ENCODE data around the gene AUH.

The AUH gene

GRCh38 chr9:91282292-91282691 lies 79.4 kb downstream of the AUH start:
- no peak overlapping the region for H3K27ac ChIP-seq (ENCODE audit: low read depth, low read length)
- no peaks in the 10 kb centered on the region for H3K9me3 ChIP-seq (ENCODE audit: control insufficient read depth in 1 of 2, low read length in 2 of 2)
- no peak overlapping the region for H3K4me3 ChIP-seq (ENCODE audit: low read depth in 1 of 2, low read length in 2 of 2)
- no peaks in the 10 kb centered on the region for H3K36me3 ChIP-seq (ENCODE audit: control insufficient read depth in 1 of 2, insufficient read depth in 2 of 2, low read length in 2 of 2)
- H3K27me3 ChIP-seq (ENCODE audit: control insufficient read depth in 1 of 2, insufficient read depth in 2 of 2, low read length in 2 of 2): no peaks in the 10 kb centered on the region
- H3K9ac ChIP-seq (ENCODE audit: low read depth in 1 of 2, low read length in 2 of 2): no peak overlapping the region
- peaks cover 0 to 12% of the 10 kb centered on the region in 2 donors for H3K4me1 ChIP-seq (ENCODE audit: control insufficient read depth in 1 of 2, insufficient read depth in 2 of 2, low read length in 2 of 2)

DNA sequence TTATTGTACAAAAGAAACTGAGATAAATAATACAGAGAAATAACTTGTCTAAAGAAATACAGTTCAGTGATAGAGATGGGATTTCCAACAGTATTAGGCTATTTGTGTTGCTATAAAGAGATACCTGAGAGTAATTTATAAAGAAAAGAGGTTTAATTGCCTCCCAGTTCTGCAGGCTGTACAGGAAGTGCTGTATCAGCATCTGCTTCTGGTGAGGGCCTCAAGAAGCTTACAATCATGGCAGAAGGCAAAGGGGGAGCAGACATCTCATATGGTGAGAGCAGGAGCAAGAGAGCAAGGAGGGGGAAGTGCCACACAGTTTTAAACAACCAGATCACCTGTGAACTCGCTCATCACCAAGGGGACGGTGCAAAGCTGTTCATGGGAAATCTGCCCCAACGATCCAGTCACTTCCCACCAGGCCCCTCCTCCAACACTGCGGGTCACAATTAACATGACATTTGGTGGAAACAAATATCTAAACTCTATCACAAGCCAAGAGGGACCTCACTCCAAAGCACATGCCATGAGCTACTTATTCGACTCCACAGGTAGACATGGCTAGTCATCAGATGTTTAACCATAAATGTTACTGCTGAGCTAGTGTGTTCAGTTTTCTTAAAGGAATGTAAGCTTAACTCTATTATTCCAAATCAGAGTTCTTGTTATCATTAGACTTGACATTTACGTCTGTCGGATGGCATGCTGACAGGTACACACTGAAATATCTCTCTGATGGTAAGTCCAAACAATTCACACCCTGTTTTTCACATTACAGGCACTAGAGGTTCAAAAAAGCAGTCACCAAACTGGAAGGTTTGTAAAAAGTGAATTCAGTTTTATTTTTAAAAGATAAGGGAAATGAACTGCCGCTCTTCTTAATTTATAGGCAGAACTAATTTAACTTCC lies 82.2 kb downstream of the AUH start:
- Histone ChIP-seq H3K4me1 (ENCODE audit: control insufficient read depth in 1 of 2, insufficient read depth in 2 of 2, low read length in 2 of 2) (no peaks in the 10 kb centered on the region), H3K27ac (ENCODE audit: low read depth, low read length) (no peak overlapping the region), H3K9ac (ENCODE audit: low read depth in 1 of 2, low read length in 2 of 2) (no peak overlapping the region), H3K4me3 (ENCODE audit: low read depth in 1 of 2, low read length in 2 of 2) (no peak overlapping the region), H3K9me3 (ENCODE audit: control insufficient read depth in 1 of 2, low read length in 2 of 2) (no peaks in the 10 kb centered on the region), H3K27me3 (ENCODE audit: control insufficient read depth in 1 of 2, insufficient read depth in 2 of 2, low read length in 2 of 2) (no peaks in the 10 kb centered on the region), H3K36me3 (ENCODE audit: control insufficient read depth in 1 of 2, insufficient read depth in 2 of 2, low read length in 2 of 2) (no peaks in the 10 kb centered on the region)

- Histone ChIP-seq H3K4me1 (ENCODE audit: control insufficient read depth in 1 of 2, insufficient read depth in 2 of 2, low read length in 2 of 2) (no peaks in the 10 kb centered on the region), H3K9ac (ENCODE audit: low read depth in 1 of 2, low read length in 2 of 2) (no peak overlapping the region), H3K4me3 (ENCODE audit: low read depth in 1 of 2, low read length in 2 of 2) (no peak overlapping the region), H3K9me3 (ENCODE audit: control insufficient read depth in 1 of 2, low read length in 2 of 2) (no peaks in the 10 kb centered on the region), H3K27me3 (ENCODE audit: control insufficient read depth in 1 of 2, insufficient read depth in 2 of 2, low read length in 2 of 2) (no peaks in the 10 kb centered on the region), H3K36me3 (ENCODE audit: control insufficient read depth in 1 of 2, insufficient read depth in 2 of 2, low read length in 2 of 2) (no peaks in the 10 kb centered on the region), H3K27ac (ENCODE audit: low read depth, low read length) (no peak overlapping the region)
These were observed 85.2 kb downstream of the AUH start for GRCh38 chr9:91276513-91276912.

- Histone ChIP-seq H3K4me3 (ENCODE audit: low read depth in 1 of 2, low read length in 2 of 2) (no peak overlapping the region), H3K27ac (ENCODE audit: low read depth, low read length) (no peak overlapping the region), H3K36me3 (ENCODE audit: control insufficient read depth in 1 of 2, insufficient read depth in 2 of 2, low read length in 2 of 2) (no peaks in the 10 kb centered on the region)
These were observed 86.1 kb downstream of the AUH start for GRCh38 chr9:91275655-91276054.

GRCh38 chr9:91274949-91275492 lies 86.7 kb downstream of the AUH start:
- Histone ChIP-seq H3K27ac (ENCODE audit: low read depth, low read length) (no peak overlapping the region), H3K4me1 (ENCODE audit: control insufficient read depth in 1 of 2, insufficient read depth in 2 of 2, low read length in 2 of 2) (no peaks in the 10 kb centered on the region), H3K9ac (ENCODE audit: low read depth in 1 of 2, low read length in 2 of 2) (no peak overlapping the region), H3K36me3 (ENCODE audit: control insufficient read depth in 1 of 2, insufficient read depth in 2 of 2, low read length in 2 of 2) (no peaks in the 10 kb centered on the region), H3K9me3 (ENCODE audit: control insufficient read depth in 1 of 2, low read length in 2 of 2) (no peaks in the 10 kb centered on the region), H3K4me3 (ENCODE audit: low read depth in 1 of 2, low read length in 2 of 2) (no peak overlapping the region), H3K27me3 (ENCODE audit: control insufficient read depth in 1 of 2, insufficient read depth in 2 of 2, low read length in 2 of 2) (no peaks in the 10 kb centered on the region)

More at GRCh38 chr9:91275655-91276054, 86.1 kb downstream of the AUH start:
- Histone ChIP-seq H3K9me3 (ENCODE audit: control insufficient read depth in 1 of 2, low read length in 2 of 2) (no peaks in the 10 kb centered on the region), H3K4me1 (ENCODE audit: control insufficient read depth in 1 of 2, insufficient read depth in 2 of 2, low read length in 2 of 2) (no peaks in the 10 kb centered on the region), H3K9ac (ENCODE audit: low read depth in 1 of 2, low read length in 2 of 2) (no peak overlapping the region), H3K27me3 (ENCODE audit: control insufficient read depth in 1 of 2, insufficient read depth in 2 of 2, low read length in 2 of 2) (no peaks in the 10 kb centered on the region)

GRCh38 chr9:91273853-91274552 lies 87.7 kb downstream of the AUH start:
- Histone ChIP-seq H3K27me3 (ENCODE audit: control insufficient read depth in 1 of 2, insufficient read depth in 2 of 2, low read length in 2 of 2) (no peaks in the 10 kb centered on the region), H3K4me1 (ENCODE audit: control insufficient read depth in 1 of 2, insufficient read depth in 2 of 2, low read length in 2 of 2) (no peaks in the 10 kb centered on the region), H3K4me3 (ENCODE audit: low read depth in 1 of 2, low read length in 2 of 2) (no peak overlapping the region), H3K27ac (ENCODE audit: low read depth, low read length) (no peak overlapping the region), H3K36me3 (ENCODE audit: control insufficient read depth in 1 of 2, insufficient read depth in 2 of 2, low read length in 2 of 2) (no peaks in the 10 kb centered on the region), H3K9ac (ENCODE audit: low read depth in 1 of 2, low read length in 2 of 2) (no peak overlapping the region), H3K9me3 (ENCODE audit: control insufficient read depth in 1 of 2, low read length in 2 of 2) (no peaks in the 10 kb centered on the region)

DNA sequence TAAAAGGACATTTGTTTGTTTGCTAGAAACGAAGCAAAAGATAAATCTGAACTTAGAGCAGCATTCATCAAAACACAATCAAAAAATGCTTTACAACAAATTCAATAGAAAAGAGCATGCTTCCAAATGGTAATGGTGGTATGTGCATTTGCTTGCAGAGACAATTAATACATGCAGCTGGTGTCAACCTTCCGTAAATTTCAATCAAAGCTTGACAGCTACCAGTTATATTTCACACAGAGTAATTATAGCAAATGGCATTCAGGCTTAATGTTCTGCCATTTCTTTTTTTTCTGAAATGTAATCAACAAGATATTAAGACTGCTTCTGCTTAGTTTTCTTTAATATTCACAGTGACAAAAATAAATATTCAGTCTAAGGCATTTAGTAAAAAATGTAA lies 90.6 kb downstream of the AUH start:
- H3K27ac ChIP-seq (ENCODE audit: low read depth, low read length): no peak overlapping the region
- H3K4me1 ChIP-seq (ENCODE audit: control insufficient read depth in 1 of 2, insufficient read depth in 2 of 2, low read length in 2 of 2): peaks cover 0 to 7% of the 10 kb centered on the region in 2 donors
- no peak overlapping the region for H3K9ac ChIP-seq (ENCODE audit: low read depth in 1 of 2, low read length in 2 of 2)
- no peaks in the 10 kb centered on the region for H3K36me3 ChIP-seq (ENCODE audit: control insufficient read depth in 1 of 2, insufficient read depth in 2 of 2, low read length in 2 of 2)
- H3K9me3 ChIP-seq (ENCODE audit: control insufficient read depth in 1 of 2, low read length in 2 of 2): no peaks in the 10 kb centered on the region
- no peaks in the 10 kb centered on the region for H3K27me3 ChIP-seq (ENCODE audit: control insufficient read depth in 1 of 2, insufficient read depth in 2 of 2, low read length in 2 of 2)
- no peak overlapping the region for H3K4me3 ChIP-seq (ENCODE audit: low read depth in 1 of 2, low read length in 2 of 2)

DNA sequence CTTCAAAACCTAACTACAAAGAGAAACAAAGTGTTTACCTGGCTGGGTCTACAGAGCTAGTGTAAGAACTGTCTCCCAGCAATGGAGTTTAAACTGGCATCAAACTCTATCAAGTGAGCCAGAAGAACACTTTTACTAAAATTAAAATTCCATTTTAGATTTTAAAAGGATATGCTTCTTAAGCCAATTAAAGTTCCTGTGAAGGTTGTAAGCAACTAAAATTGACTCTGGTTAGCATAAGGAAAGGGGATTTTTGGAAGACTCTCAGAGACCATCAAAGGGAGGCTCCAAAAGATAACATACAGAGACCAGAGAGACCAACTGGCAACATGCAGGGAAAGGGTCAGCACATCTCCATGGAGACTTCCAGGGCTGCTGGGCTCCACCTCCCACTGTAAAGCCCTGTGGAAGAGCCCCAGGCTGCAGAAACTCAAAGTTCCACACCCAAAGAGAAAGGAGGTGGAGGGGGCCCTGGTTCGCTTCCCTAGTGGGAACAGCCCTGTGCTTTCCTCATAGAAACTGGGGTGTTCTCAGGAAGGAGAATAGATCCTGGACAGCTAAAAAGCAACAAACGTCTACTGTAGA lies 91.7 kb downstream of the AUH start:
- Histone ChIP-seq H3K4me1 (ENCODE audit: control insufficient read depth in 1 of 2, insufficient read depth in 2 of 2, low read length in 2 of 2) (peaks cover 0 to 7% of the 10 kb centered on the region in 2 donors), H3K9me3 (ENCODE audit: control insufficient read depth in 1 of 2, low read length in 2 of 2) (no peaks in the 10 kb centered on the region), H3K27ac (ENCODE audit: low read depth, low read length) (no peak overlapping the region), H3K36me3 (ENCODE audit: control insufficient read depth in 1 of 2, insufficient read depth in 2 of 2, low read length in 2 of 2) (no peaks in the 10 kb centered on the region), H3K27me3 (ENCODE audit: control insufficient read depth in 1 of 2, insufficient read depth in 2 of 2, low read length in 2 of 2) (no peaks in the 10 kb centered on the region), H3K9ac (ENCODE audit: low read depth in 1 of 2, low read length in 2 of 2) (no peak overlapping the region), H3K4me3 (ENCODE audit: low read depth in 1 of 2, low read length in 2 of 2) (no peak overlapping the region)

- Histone ChIP-seq H3K4me3 (ENCODE audit: low read depth in 1 of 2, low read length in 2 of 2) (no peak overlapping the region), H3K36me3 (ENCODE audit: control insufficient read depth in 1 of 2, insufficient read depth in 2 of 2, low read length in 2 of 2) (no peaks in the 10 kb centered on the region), H3K9ac (ENCODE audit: low read depth in 1 of 2, low read length in 2 of 2) (no peak overlapping the region), H3K27ac (ENCODE audit: low read depth, low read length) (no peak overlapping the region), H3K9me3 (ENCODE audit: control insufficient read depth in 1 of 2, low read length in 2 of 2) (no peaks in the 10 kb centered on the region), H3K4me1 (ENCODE audit: control insufficient read depth in 1 of 2, insufficient read depth in 2 of 2, low read length in 2 of 2) (peaks cover 0 to 7% of the 10 kb centered on the region in 2 donors), H3K27me3 (ENCODE audit: control insufficient read depth in 1 of 2, insufficient read depth in 2 of 2, low read length in 2 of 2) (no peaks in the 10 kb centered on the region)
These were observed 95.3 kb downstream of the AUH start for GRCh38 chr9:91266448-91266847.

- peaks cover 0 to 7% of the 10 kb centered on the region in 2 donors for H3K4me1 ChIP-seq (ENCODE audit: control insufficient read depth in 1 of 2, insufficient read depth in 2 of 2, low read length in 2 of 2)
- H3K9me3 ChIP-seq (ENCODE audit: control insufficient read depth in 1 of 2, low read length in 2 of 2): no peaks in the 10 kb centered on the region
- H3K27me3 ChIP-seq (ENCODE audit: control insufficient read depth in 1 of 2, insufficient read depth in 2 of 2, low read length in 2 of 2): no peaks in the 10 kb centered on the region
- no peaks in the 10 kb centered on the region for H3K36me3 ChIP-seq (ENCODE audit: control insufficient read depth in 1 of 2, insufficient read depth in 2 of 2, low read length in 2 of 2)
- no peak overlapping the region for H3K4me3 ChIP-seq (ENCODE audit: low read depth in 1 of 2, low read length in 2 of 2)
- no peak overlapping the region for H3K9ac ChIP-seq (ENCODE audit: low read depth in 1 of 2, low read length in 2 of 2)
- no peak overlapping the region for H3K27ac ChIP-seq (ENCODE audit: low read depth, low read length)
These were observed 96.2 kb downstream of the AUH start for GRCh38 chr9:91265514-91265913.
